GM03348 (cell line): ENCODE data around the gene DUSP9.
"Not testable (repeated sequence)": the region's sequence is repeated elsewhere in the genome, so short reads cannot be mapped to it uniquely, and the experiment has no call there.

Source experiments
- DNase-seq: peaks from one replicate; pipeline ENCODE4 v3.0.0; 2012; ENCODE audit warnings: low spot score

Gene DUSP9

GRCh38 chrX:153646620-153647373 lies at the start of gene DUSP9:
Gene DUSP9 (plus strand): TSS chrX:153647203. CDS start chrX:153647954, 751 bp downstream.
- peak; percentile 44 for DNase-seq

GRCh38 chrX:153598541-153599191 lies 48.3 kb upstream of the DUSP9 start, which contains the start of gene CCNQ:
Gene CCNQ (minus strand): TSS chrX:153599139. CDS start chrX:153599073, 66 bp downstream.
- peak; percentile 40 for DNase-seq

GRCh38 chrX:153599192-153600031 lies 47.6 kb upstream of the DUSP9 start:
- DNase-seq: peak; percentile 97

GRCh38 chrX:153600032-153600373 lies 47.0 kb upstream of the DUSP9 start:
- peak; percentile 13 for DNase-seq

- DNase-seq: no peak
These were observed 46.1 kb upstream of the DUSP9 start for GRCh38 chrX:153600921-153601320.

GRCh38 chrX:153601511-153602110 lies 45.4 kb upstream of the DUSP9 start:
- no peak for DNase-seq

- DNase-seq: no peak
These were observed 44.4 kb upstream of the DUSP9 start for GRCh38 chrX:153602601-153603000.

- DNase-seq: no peak
These were observed 43.8 kb upstream of the DUSP9 start for GRCh38 chrX:153603131-153603656.

GRCh38 chrX:153604666-153605380 lies 42.2 kb upstream of the DUSP9 start:
- DNase-seq: not testable (repeated sequence)

- no peak for DNase-seq
These were observed 40.5 kb upstream of the DUSP9 start for GRCh38 chrX:153606503-153606902.

- no peak for DNase-seq
These were observed 38.6 kb upstream of the DUSP9 start for GRCh38 chrX:153608376-153608775.

GRCh38 chrX:153608806-153609205 lies 38.2 kb upstream of the DUSP9 start:
- DNase-seq: no peak

GRCh38 chrX:153609917-153610835 lies 36.8 kb upstream of the DUSP9 start:
- DNase-seq: peak; percentile 75

- no peak for DNase-seq
These were observed 36.2 kb upstream of the DUSP9 start for GRCh38 chrX:153610836-153611213.

GRCh38 chrX:153611298-153612095 lies 35.5 kb upstream of the DUSP9 start:
- DNase-seq: no peak

- no peak for DNase-seq
These were observed 34.6 kb upstream of the DUSP9 start for GRCh38 chrX:153612413-153612812.

- DNase-seq: no peak
These were observed 32.2 kb upstream of the DUSP9 start for GRCh38 chrX:153614818-153615217.

- DNase-seq: no peak
These were observed 26.4 kb upstream of the DUSP9 start for GRCh38 chrX:153620576-153620975.

- no peak for DNase-seq
These were observed 24.9 kb upstream of the DUSP9 start for GRCh38 chrX:153621949-153622598.
